HepG2 (cell line): ENCODE results near the gene N4BP2. TPM values are rescaled to one million over a fixed set of nuclear protein-coding genes. Genes with fewer than 3 reads are reported as not detected.

Source experiments
- ATAC-seq: fragments of 200-7000 bp; cut with Tn5 transposase; 3 replicates; pipeline ENCODE4 v1.9.1; 2020; ENCODE audit warnings: mild to moderate bottlenecking, moderate library complexity
- BruUV-seq: library from RNA; stranded (reverse); fragments of 400-500 nt; replicated peaks from 2 replicates; lab custom pipeline; 2021; lab: Mats Ljungman, UMichigan
- CTCF ChIA-PET: fragments of 300-600 bp; formaldehyde crosslinking; extraction: SDS; loops from one replicate; lab custom pipeline; 2021; ENCODE audit warnings: low total read pairs, inconsistent platforms, low intra/inter-chr PET ratio; lab: Yijun Ruan, JAX
- POLR2A ChIA-PET: fragments of 350-600 bp; sonication (Branson Sonifier 250); formaldehyde crosslinking; loops from one replicate; lab custom pipeline; 2020; ENCODE audit warnings: antibody characterized with exemption, inconsistent platforms; lab: Yijun Ruan, JAX
- DNase-seq: peaks from one replicate; pipeline ENCODE4 v3.0.0-alpha.2; 2015; ENCODE audit warnings: low spot score
- FAIRE-seq: peaks from 3 replicates; lab custom pipeline; 2011; peaks lifted over from hg19 to GRCh38; lab: Jason Lieb, UNC
- H2AFZ ChIP-seq: one replicate; pipeline ENCODE4 v1.6.1; 2011; ENCODE audit warnings: low read length, inconsistent platforms
- H3K27ac ChIP-seq: fragments of 300-600 bp; 3 replicates; pipeline ENCODE4 v1.8.0; 2011; ENCODE audit warnings: mixed run types, mild to moderate bottlenecking, mixed read lengths, low read length, inconsistent platforms; ENCODE audit not compliant: insufficient read depth; ENCODE audit errors: extremely low read length
- H3K27me3 ChIP-seq, 2 experiments: fragments of 200-600 bp in 1 of 2; 2 replicates in 1 of 2; 3 replicates in 1 of 2; pipeline versions ENCODE4 v1.6.0 to v1.8.0; 2011; ENCODE audit warnings: low read length in 2 of 2, mild to moderate bottlenecking in 2 of 2, moderate library complexity in 2 of 2, inconsistent platforms in 1 of 2; ENCODE audit not compliant: insufficient read depth in 2 of 2, control insufficient read depth in 1 of 2
- H3K36me3 ChIP-seq, 2 experiments: fragments of 200-600 bp in 1 of 2; replicated peaks in 1 of 2; 2 replicates in 1 of 2; 3 replicates in 1 of 2; pipeline versions ENCODE4 v1.5.1 to v1.8.0; 2011; ENCODE audit warnings: low read length in 2 of 2, inconsistent platforms in 1 of 2; ENCODE audit not compliant: insufficient read depth in 2 of 2, control insufficient read depth in 1 of 2
- H3K4me1 ChIP-seq: 2 replicates; pipeline ENCODE4 v1.5.1; 2012; ENCODE audit warnings: low read length, inconsistent platforms; ENCODE audit not compliant: insufficient read depth
- H3K4me2 ChIP-seq: 2 replicates; pipeline ENCODE4 v1.6.0; 2011; ENCODE audit warnings: low read depth, low read length, inconsistent platforms
- H3K4me3 ChIP-seq, 3 experiments: fragments of 200-600 bp in 1 of 3; sonication (generic), shearing (Covaris generic) in 1 of 3; replicated peaks in 1 of 3; 2 replicates each; pipeline ENCODE4 v1.5.1; 2011 to 2016; ENCODE audit warnings: low read length in 3 of 3, inconsistent platforms in 2 of 3, low read depth in 2 of 3, mild to moderate bottlenecking in 2 of 3, control low read depth in 1 of 3, mixed read lengths in 1 of 3; ENCODE audit not compliant: insufficient read depth in 1 of 3
- H3K79me2 ChIP-seq: one replicate; pipeline ENCODE4 v1.6.1; 2011; ENCODE audit warnings: low read length, inconsistent platforms; ENCODE audit not compliant: insufficient read depth
- H3K9ac ChIP-seq: 2 replicates; pipeline ENCODE4 v1.6.0; 2011; ENCODE audit warnings: mild to moderate bottlenecking, low read depth, low read length, inconsistent platforms; ENCODE audit not compliant: insufficient read depth
- H3K9me3 ChIP-seq: 2 replicates; pipeline ENCODE4 v1.5.1; 2012; ENCODE audit warnings: mild to moderate bottlenecking, low read length
- H4K20me1 ChIP-seq: 2 replicates; pipeline ENCODE4 v1.6.0; 2011; ENCODE audit warnings: inconsistent platforms, mild to moderate bottlenecking, low read length, moderate library complexity; ENCODE audit not compliant: insufficient read depth
- ATF3 ChIP-seq: sonication (generic); formaldehyde crosslinking; IDR thresholded peaks from 2 replicates; pipeline ENCODE4 v1.4.0; 2020; ENCODE audit warnings: missing genetic modification reagents
- E2F1 ChIP-seq: sonication (generic); formaldehyde crosslinking; IDR thresholded peaks from 2 replicates; pipeline ENCODE4 v1.5.0; 2020; ENCODE audit warnings: missing genetic modification reagents
- ELF4 ChIP-seq: sonication (generic); formaldehyde crosslinking; IDR thresholded peaks from 2 replicates; pipeline ENCODE4 v1.5.0; 2020; ENCODE audit warnings: missing genetic modification reagents, mild to moderate bottlenecking, moderate library complexity, borderline replicate concordance
- HHEX ChIP-seq: IDR thresholded peaks from 2 replicates; pipeline ENCODE4 v1.6.1; 2016; ENCODE audit warnings: control low read depth
- HMG20B ChIP-seq: conservative IDR thresholded peaks from 2 replicates; pipeline ENCODE4 v1.6.1; 2016; ENCODE audit warnings: missing genetic modification reagents, missing compliant biosample characterization
- MYPOP ChIP-seq: sonication (generic); formaldehyde crosslinking; IDR thresholded peaks from 2 replicates; pipeline ENCODE4 v1.8.1; 2023; ENCODE audit warnings: mild to moderate bottlenecking, moderate library complexity, missing genetic modification reagents
- NR1H2 ChIP-seq: sonication (generic); formaldehyde crosslinking; IDR thresholded peaks from 2 replicates; pipeline ENCODE4 v1.8.1; 2022; ENCODE audit warnings: low read depth, missing genetic modification reagents, borderline replicate concordance
- RARA ChIP-seq: IDR thresholded peaks from 2 replicates; pipeline ENCODE4 v1.6.1; 2016; ENCODE audit warnings: missing genetic modification reagents, missing compliant biosample characterization
- SATB2 ChIP-seq: sonication (generic); formaldehyde crosslinking; IDR thresholded peaks from 2 replicates; pipeline ENCODE4 v1.5.0; 2020; ENCODE audit warnings: missing genetic modification reagents
- ZFP37 ChIP-seq: sonication (generic); formaldehyde crosslinking; IDR thresholded peaks from 2 replicates; pipeline ENCODE4 v1.4.0; 2020; ENCODE audit warnings: missing genetic modification reagents, borderline replicate concordance
- ZNF253 ChIP-seq: sonication (generic); formaldehyde crosslinking; IDR thresholded peaks from 2 replicates; pipeline ENCODE4 v1.8.0; 2022; ENCODE audit warnings: mild to moderate bottlenecking, missing genetic modification reagents, borderline replicate concordance
- ZNF710 ChIP-seq: sonication (generic); formaldehyde crosslinking; IDR thresholded peaks from 2 replicates; pipeline ENCODE4 v1.5.0; 2020; ENCODE audit warnings: mild to moderate bottlenecking, missing genetic modification reagents, borderline replicate concordance
- ZNF775 ChIP-seq: sonication (generic); formaldehyde crosslinking; IDR thresholded peaks from 2 replicates; pipeline ENCODE4 v1.4.0; 2020; ENCODE audit warnings: missing genetic modification reagents, mild to moderate bottlenecking, moderate library complexity, borderline replicate concordance
- WGBS: methylation state at CpG from one replicate; pipeline ENCODE4 v1.1.6; 2017; ENCODE audit warnings: low lambda C conversion rate; 5-methylcytosine and 5-hydroxymethylcytosine counted together
- in situ Hi-C: cut with HindIII; loops from 2 replicates; pipeline ENCODE4 v1.10.0; 2017; ENCODE audit warnings: low pct_unique_long_range_greater_than_20kb; ENCODE audit not compliant: extremely low pct_ligation_motif_present
- intact Hi-C: fragments of 100-400 bp; cut with micrococcal nuclease; formaldehyde crosslinking; loops from one replicate; pipeline ENCODE4 v1.10.0; 2022; ENCODE audit not compliant: unreplicated experiment
- polyA plus RNA-seq, 8 experiments: library from polyadenylated mRNA; depleted of rRNA in 3 of 8; stranded (reverse) in 7 of 8; unstranded in 1 of 8; fragments of >200 nt; fragmentation: Illumina TruSeq in 4 of 8; extraction: Trizol in 4 of 8; gene quantifications; 2 replicates each; pipeline versions ENCODE4 v1.2.1 to v1.2.3, GENCODE V29; 2011 to 2016; ENCODE audit warnings: low read depth in 4 of 8, missing spikeins in 1 of 8, mixed read lengths in 1 of 8; ENCODE audit not compliant: insufficient read depth in 1 of 8
- total RNA-seq, 5 experiments: library from RNA; depleted of rRNA; stranded (reverse); fragments of >200 nt; fragmentation: Illumina TruSeq; extraction: Trizol; gene quantifications; 2 replicates each; pipeline ENCODE4 v1.2.3, GENCODE V29; 2016; ENCODE audit warnings: low read depth in 1 of 5

The N4BP2 gene
- total and polyA plus RNA-seq, 2 of the 13 experiments (the other 11 are each of a cell fraction or from before 2014, with no cell fraction given), result 5.6 to 12.9 TPM

GRCh38 chr4:40157436-40157835 lies 100.8 kb downstream of the N4BP2 start:
- ATAC-seq, result no peak

GRCh38 chr4:40160258-40160657 lies 103.6 kb downstream of the N4BP2 start:
- in situ Hi-C loops (no loop called here), intact Hi-C loops (no loop called here)
- TF ChIP-seq ZNF775 (CRISPR knock-in tag) (no peak), RARA (CRISPR knock-in tag) (no peak), ELF4 (CRISPR knock-in tag) (no peak), NR1H2 (no peak), HMG20B (CRISPR knock-in tag) (no peak), ZFP37 (CRISPR knock-in tag) (no peak), ZNF710 (CRISPR knock-in tag) (no peak), E2F1 (no peak), SATB2 (CRISPR knock-in tag) (no peak), MYPOP (CRISPR knock-in tag) (no peak), HHEX (CRISPR knock-in tag) (no peak), ATF3 (CRISPR knock-in tag) (no peak)

More at GRCh38 chr4:40157436-40157835, 100.8 kb downstream of the N4BP2 start:
- Histone ChIP-seq H4K20me1 (no peaks in the 10 kb centered on the region), H3K4me3 (no peak overlapping the region), H3K4me1 (no peaks in the 10 kb centered on the region), H3K36me3 (0 out of 5 replicates have a peak, but pooled peaks cover 0 to 16% of the 10 kb centered on the region in 2 experiments), H3K9ac (no peak overlapping the region), H3K27me3 (no peaks in the 10 kb centered on the region), H2AFZ (no peak overlapping the region), H3K79me2 (no peaks in the 10 kb centered on the region), H3K27ac (no peak overlapping the region), H3K4me2 (no peak overlapping the region), H3K9me3 (no peaks in the 10 kb centered on the region)
- TF ChIP-seq ZNF253 (CRISPR knock-in tag), result no peak
- DNase-seq (no peak), FAIRE-seq (no peak)
- WGBS, result 90% methylated on average over 4 of the region's 4 CpGs
- CTCF ChIA-PET, result no interaction called here
- POLR2A ChIA-PET, result no interaction called here
- in situ Hi-C loops, result no loop called here
- intact Hi-C loops, result no loop called here
- no TSS peak for BruUV-seq

More at GRCh38 chr4:40160258-40160657, 103.6 kb downstream of the N4BP2 start:
- CTCF ChIA-PET, result no interaction called here
- Histone ChIP-seq H3K36me3 (0 out of 5 replicates have a peak, but pooled peaks cover 0 to 3% of the 10 kb centered on the region in 2 experiments), H2AFZ (no peak overlapping the region), H3K4me3 (no peak overlapping the region), H3K79me2 (no peaks in the 10 kb centered on the region), H3K4me1 (no peaks in the 10 kb centered on the region), H3K4me2 (no peak overlapping the region), H3K27ac (no peak overlapping the region), H3K27me3 (no peaks in the 10 kb centered on the region), H3K9me3 (no peaks in the 10 kb centered on the region), H4K20me1 (no peaks in the 10 kb centered on the region), H3K9ac (no peak overlapping the region)
- no peak for DNase-seq
- POLR2A ChIA-PET, result no interaction called here
- no peak for FAIRE-seq
- WGBS, result 92% methylated on average over 9 of the region's 9 CpGs
- BruUV-seq, result no TSS peak
- ATAC-seq, result no peak
